HCT116 (cell line): ENCODE measurements around the gene M1AP.
A peak's percentile ranks its signal among the peaks of the same experiment; 100 is the strongest.

Source experiments
- POLR2A ChIP-seq: IDR thresholded peaks from 2 replicates; pipeline ENCODE4 v1.7.0; 2011; ENCODE audit warnings: borderline replicate concordance; ENCODE audit not compliant: insufficient read depth, insufficient read length; ENCODE audit errors: extremely low read depth
- ZFX ChIP-seq: fragments of 450-650 bp; IDR thresholded peaks from 2 replicates; pipeline ENCODE4 v1.6.1; 2017
- TF ChIP-seq, protein P1 (sequence below), 3 experiments: fragments of 200-600 bp in 1 of 3; sonication (generic) in 1 of 3; IDR thresholded peaks in 2 of 3; conservative IDR thresholded peaks in 1 of 3; 2 replicates each; pipeline ENCODE4 v1.5.1; 2012 to 2017; ENCODE audit warnings: low read depth in 2 of 3, low read length in 2 of 3, antibody characterized with exemption in 1 of 3, borderline replicate concordance in 1 of 3, control low read depth in 1 of 3, mild to moderate bottlenecking in 1 of 3, mixed read lengths in 1 of 3, mixed run types in 1 of 3, moderate library complexity in 1 of 3; ENCODE audit not compliant: insufficient read depth in 1 of 3
- TF ChIP-seq, protein P2 (sequence below): IDR thresholded peaks from 2 replicates; pipeline ENCODE4 v1.6.1; 2012

DNA sequence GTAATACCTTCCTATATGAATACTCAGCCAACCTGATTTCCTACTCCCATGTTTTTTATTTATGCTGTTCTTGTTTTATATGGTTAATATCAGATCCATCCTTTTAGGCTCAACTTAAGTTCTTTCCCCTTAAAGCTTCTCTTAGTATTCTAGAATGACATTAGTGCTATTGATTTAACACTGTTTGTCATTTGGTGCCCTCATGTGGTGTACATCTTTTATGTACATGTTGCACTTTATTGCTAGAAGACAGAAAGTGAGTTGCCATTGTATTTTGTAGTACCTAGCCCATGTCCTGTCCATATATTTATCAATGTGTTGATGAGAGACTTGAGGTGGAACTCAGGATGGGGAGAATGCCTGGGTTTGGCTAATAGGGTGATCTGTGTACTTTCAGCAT, 115.9 kb downstream of the M1AP start:
- TF ChIP-seq ZFX: no peak
- TF ChIP-seq, protein P1, sequence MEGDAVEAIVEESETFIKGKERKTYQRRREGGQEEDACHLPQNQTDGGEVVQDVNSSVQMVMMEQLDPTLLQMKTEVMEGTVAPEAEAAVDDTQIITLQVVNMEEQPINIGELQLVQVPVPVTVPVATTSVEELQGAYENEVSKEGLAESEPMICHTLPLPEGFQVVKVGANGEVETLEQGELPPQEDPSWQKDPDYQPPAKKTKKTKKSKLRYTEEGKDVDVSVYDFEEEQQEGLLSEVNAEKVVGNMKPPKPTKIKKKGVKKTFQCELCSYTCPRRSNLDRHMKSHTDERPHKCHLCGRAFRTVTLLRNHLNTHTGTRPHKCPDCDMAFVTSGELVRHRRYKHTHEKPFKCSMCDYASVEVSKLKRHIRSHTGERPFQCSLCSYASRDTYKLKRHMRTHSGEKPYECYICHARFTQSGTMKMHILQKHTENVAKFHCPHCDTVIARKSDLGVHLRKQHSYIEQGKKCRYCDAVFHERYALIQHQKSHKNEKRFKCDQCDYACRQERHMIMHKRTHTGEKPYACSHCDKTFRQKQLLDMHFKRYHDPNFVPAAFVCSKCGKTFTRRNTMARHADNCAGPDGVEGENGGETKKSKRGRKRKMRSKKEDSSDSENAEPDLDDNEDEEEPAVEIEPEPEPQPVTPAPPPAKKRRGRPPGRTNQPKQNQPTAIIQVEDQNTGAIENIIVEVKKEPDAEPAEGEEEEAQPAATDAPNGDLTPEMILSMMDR (IDR thresholded peaks at IDR 0.05 in 2 of 3, conservative IDR thresholded peaks at IDR 0.05 in 1 of 3; ENCODE audit: borderline replicate concordance in 1 of 3, insufficient read depth in 1 of 3, low read depth in 2 of 3, low read length in 2 of 3): peak in 2 of 3 experiments; percentile 35 to 53; a peak in 3 of 6 replicates
- TF ChIP-seq, protein P2, sequence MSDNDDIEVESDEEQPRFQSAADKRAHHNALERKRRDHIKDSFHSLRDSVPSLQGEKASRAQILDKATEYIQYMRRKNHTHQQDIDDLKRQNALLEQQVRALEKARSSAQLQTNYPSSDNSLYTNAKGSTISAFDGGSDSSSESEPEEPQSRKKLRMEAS: no peak
- no peak for TF ChIP-seq POLR2A
